Subcutaneous preadipocyte (primary cell): ENCODE results near the gene SRSF5. TPM values are rescaled to one million over a fixed set of nuclear protein-coding genes. Genes with fewer than 3 reads are reported as not detected.

Experiments
- small RNA-seq: library from RNA; depleted of rRNA; stranded (forward); fragments of <200 nt; gene quantifications from one replicate; pipeline ENCODE3, GENCODE V24; 2012
- total RNA-seq: library from RNA; depleted of rRNA; stranded (reverse); fragments of >200 nt; gene quantifications from 2 replicates; pipeline ENCODE4 v1.2.3, GENCODE V29; 2012

SRSF5 gene
- total RNA-seq: 80.8 and 89.7 TPM in 2 replicates

GRCh38 chr14:69766984-69767368 lies at the start of gene SRSF5:
SRSF5 (plus strand) TSS chr14:69767142; CDS start chr14:69768157, 1,015 bp downstream.

DNA sequence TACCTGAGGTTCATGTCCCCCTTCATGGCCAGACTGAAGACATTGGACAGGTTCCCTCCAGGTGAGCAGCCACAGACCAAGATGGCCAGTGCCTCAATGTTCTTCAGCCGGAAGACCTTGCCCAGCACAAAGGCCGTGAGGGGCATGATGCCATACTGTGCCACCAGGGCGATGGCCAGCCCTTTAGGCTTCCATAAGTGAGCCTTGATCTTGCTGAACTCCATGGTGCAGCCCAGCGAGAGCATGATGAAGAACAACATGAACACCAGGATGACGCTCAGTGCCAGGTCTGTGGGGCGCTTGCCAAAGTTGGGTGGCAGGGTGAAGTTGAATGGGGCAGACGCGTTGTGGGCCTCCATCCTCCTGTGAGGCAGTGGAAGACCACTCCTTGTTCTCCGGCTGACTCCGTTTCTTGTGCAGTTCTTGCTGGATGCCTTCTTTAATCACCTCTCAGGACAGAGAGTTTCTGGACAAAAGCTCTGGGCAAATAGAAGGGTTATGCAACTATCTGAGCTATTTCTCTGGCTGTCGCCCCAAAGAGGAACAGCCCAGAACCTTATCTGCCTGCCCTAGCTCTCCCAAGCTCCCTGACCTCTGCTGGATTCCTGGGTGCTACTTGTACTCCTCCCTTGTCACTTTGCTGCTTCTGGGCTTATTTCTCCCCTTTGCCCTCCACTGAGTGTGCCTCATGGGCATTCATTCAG lies 30.0 kb downstream of the SRSF5 start, which contains the start of gene SLC10A1:
TSS of gene SLC10A1 (minus strand) at position 445 of the 704 bp plus-strand sequence. CDS start at position 359, 86 bp downstream.

Small RNAs within 50 kb of the gene (small RNA-seq; reads per million reads assigned to genes)
- gene RF00614: not detected

Other genes with a start within 250 kb of the SRSF5 start
- not detected in 2 replicates for gene CCDC177, start 192.3 kb upstream of the SRSF5 start, total RNA-seq
- gene SUSD6, start 155.5 kb upstream of the SRSF5 start, total RNA-seq: 4.4 and 5.5 TPM in 2 replicates
- not detected in 2 replicates for gene SLC10A1, start 30.1 kb downstream of the SRSF5 start, total RNA-seq
- 23.9 and 25.2 TPM in 2 replicates for gene SMOC1, start 112.3 kb downstream of the SRSF5 start, total RNA-seq